GM12865 (cell line): Measurements from ENCODE around the gene ACKR2.

Experiments
- DNase-seq: peaks from one replicate; pipeline ENCODE4 v3.0.0; 2010; ENCODE audit warnings: low read depth
- H3K4me3 ChIP-seq: 2 replicates; pipeline ENCODE4 v1.5.1; 2011; ENCODE audit warnings: mild to moderate bottlenecking, low read depth, low read length, control low read depth
- CTCF ChIP-seq: IDR thresholded peaks from 2 replicates; pipeline ENCODE4 v1.5.1; 2011; ENCODE audit warnings: low read length, control low read depth, low read depth, inconsistent platforms; ENCODE audit not compliant: insufficient read depth; ENCODE audit errors: missing control alignments

Gene ACKR2

GRCh38 chr3:42898896-42899675, 89.8 kb downstream of the ACKR2 start:
- H3K4me3 ChIP-seq: no peak overlapping the region
- TF ChIP-seq CTCF: no peak
- DNase-seq: no peak

- DNase-seq: no peak
- no peak overlapping the region for H3K4me3 ChIP-seq
- no peak for TF ChIP-seq CTCF
Observed at GRCh38 chr3:42900226-42901072, 91.2 kb downstream of the ACKR2 start.

DNA sequence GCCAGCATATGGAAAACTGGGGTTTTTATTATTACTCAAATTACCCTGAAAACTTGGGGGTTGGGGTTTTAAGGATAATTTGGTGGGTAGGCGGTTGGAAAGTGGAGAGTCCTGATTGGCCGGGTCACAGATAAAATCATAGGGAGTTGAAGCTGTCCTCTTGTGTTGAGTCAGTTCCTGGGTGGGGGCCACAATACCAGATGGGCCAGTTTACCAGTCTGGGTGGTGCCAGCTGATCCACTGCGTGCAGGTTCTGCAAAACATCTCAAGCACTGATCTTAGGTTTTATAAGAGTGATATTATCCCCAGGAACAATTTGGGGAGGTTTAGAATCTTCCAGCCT, 91.8 kb downstream of the ACKR2 start:
- H3K4me3 ChIP-seq: no peak overlapping the region
- TF ChIP-seq CTCF: no peak
- no peak for DNase-seq

DNA sequence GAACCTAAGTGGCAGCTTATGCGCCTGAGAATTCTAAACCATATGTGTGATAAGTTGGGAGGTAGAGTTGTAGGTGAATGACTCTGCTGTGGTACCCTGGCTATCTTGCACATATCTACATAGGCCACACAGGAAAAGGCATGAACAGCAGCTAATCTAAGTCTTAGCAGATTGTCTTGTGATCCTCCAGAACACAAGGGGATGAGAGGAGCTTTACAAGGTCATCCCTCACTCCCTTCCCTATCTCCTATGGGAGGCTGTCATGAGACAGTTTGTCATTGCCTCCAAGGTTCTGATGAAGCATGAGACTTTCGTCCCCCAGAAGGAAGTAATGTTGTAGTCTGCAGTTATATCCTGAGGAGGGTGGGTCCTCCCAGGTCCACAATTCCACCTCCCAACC, 93.0 kb downstream of the ACKR2 start:
- H3K4me3 ChIP-seq: no peak overlapping the region
- no peak for DNase-seq
- TF ChIP-seq CTCF: no peak

GRCh38 chr3:42904076-42904475, 94.8 kb downstream of the ACKR2 start:
- no peak overlapping the region for H3K4me3 ChIP-seq
- TF ChIP-seq CTCF: no peak
- no peak for DNase-seq

GRCh38 chr3:42905740-42906069, 96.5 kb downstream of the ACKR2 start:
- TF ChIP-seq CTCF: no peak

More at GRCh38 chr3:42905740-42906069, 96.5 kb downstream of the ACKR2 start:
- no peak for DNase-seq
- H3K4me3 ChIP-seq: no peak overlapping the region
